H1 (cell line): ENCODE measurements around the gene THUMPD3. TPM values are rescaled to one million over a fixed set of nuclear protein-coding genes. Genes with fewer than 3 reads are reported as not detected.

Experiments
- CBX5 ChIP-seq: fragments of 300-800, 300-1000 bp; sonication (generic); IDR thresholded peaks from 2 replicates; pipeline ENCODE4 v1.7.1; 2016; ENCODE audit warnings: antibody characterized with exemption, low read length, low read depth
- GABPA ChIP-seq: IDR thresholded peaks from 2 replicates; pipeline ENCODE4 v1.6.1; 2011; ENCODE audit warnings: mild to moderate bottlenecking, low read length, moderate library complexity, borderline replicate concordance; ENCODE audit not compliant: insufficient read depth
- NRF1 ChIP-seq: IDR thresholded peaks from 2 replicates; pipeline ENCODE4 v1.6.1; 2011; ENCODE audit warnings: mild to moderate bottlenecking, low read depth, low read length, improper control_type of control experiment
- PHF8 ChIP-seq: fragments of 200-600 bp; sonication (generic); conservative IDR thresholded peaks from 2 replicates; pipeline ENCODE4 v1.7.1; 2012; ENCODE audit warnings: low read depth, mild to moderate bottlenecking, inconsistent platforms, low read length, moderate library complexity
- POU5F1 ChIP-seq: IDR thresholded peaks from 2 replicates; pipeline ENCODE4 v1.6.1; 2011; ENCODE audit warnings: low read depth, mild to moderate bottlenecking, low read length, moderate library complexity
- RFX5 ChIP-seq: IDR thresholded peaks from 2 replicates; pipeline ENCODE4 v1.6.1; 2011; ENCODE audit warnings: low read depth, low read length, improper control_type of control experiment, borderline replicate concordance
- RXRA ChIP-seq: IDR thresholded peaks from 2 replicates; pipeline ENCODE4 v1.6.1; 2011; ENCODE audit warnings: low read depth, mild to moderate bottlenecking, low read length, moderate library complexity; ENCODE audit not compliant: insufficient read depth
- SP1 ChIP-seq: IDR thresholded peaks from 2 replicates; pipeline ENCODE4 v1.6.1; 2011; ENCODE audit warnings: low read depth, low read length
- polyA plus RNA-seq, 7 experiments: library from polyadenylated mRNA; depleted of rRNA in 3 of 7; stranded (reverse) in 5 of 7; unstranded in 2 of 7; fragments of >200 nt in 5 of 7; fragments of 200-250 nt in 2 of 7; gene quantifications; 1 replicate in 5 of 7; 2 replicates in 1 of 7; 4 replicates in 1 of 7; pipeline versions ENCODE4 v1.2.1 to v1.2.3, GENCODE V29; 2011 to 2013; ENCODE audit warnings: missing spikeins in 2 of 7, mixed read lengths in 2 of 7
- total RNA-seq: library from RNA; stranded (reverse); fragmentation: NEBNext Ultra II Directional; extraction: Animal tissue kit (Norgen Biotek cat#: 25700); gene quantifications from 2 replicates; pipeline ENCODE4 v1.2.1, GENCODE V29; 2021
- TF ChIP-seq, protein P1 (sequence below): IDR thresholded peaks from 2 replicates; pipeline ENCODE4 v1.6.1; 2012; ENCODE audit warnings: low read length, inconsistent platforms

Gene THUMPD3
- total and polyA plus RNA-seq, 2 of the 8 experiments (the other 6 are each of a cell fraction or from before 2014, with no cell fraction given) = 26.7 to 68.9 TPM

GRCh38 chr3:9409981-9410854 lies 47.4 kb downstream of the THUMPD3 start (continued):
- TF ChIP-seq, protein P1, sequence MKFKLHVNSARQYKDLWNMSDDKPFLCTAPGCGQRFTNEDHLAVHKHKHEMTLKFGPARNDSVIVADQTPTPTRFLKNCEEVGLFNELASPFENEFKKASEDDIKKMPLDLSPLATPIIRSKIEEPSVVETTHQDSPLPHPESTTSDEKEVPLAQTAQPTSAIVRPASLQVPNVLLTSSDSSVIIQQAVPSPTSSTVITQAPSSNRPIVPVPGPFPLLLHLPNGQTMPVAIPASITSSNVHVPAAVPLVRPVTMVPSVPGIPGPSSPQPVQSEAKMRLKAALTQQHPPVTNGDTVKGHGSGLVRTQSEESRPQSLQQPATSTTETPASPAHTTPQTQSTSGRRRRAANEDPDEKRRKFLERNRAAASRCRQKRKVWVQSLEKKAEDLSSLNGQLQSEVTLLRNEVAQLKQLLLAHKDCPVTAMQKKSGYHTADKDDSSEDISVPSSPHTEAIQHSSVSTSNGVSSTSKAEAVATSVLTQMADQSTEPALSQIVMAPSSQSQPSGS = no peak
- TF ChIP-seq POU5F1 = no peak
- no peak for TF ChIP-seq RFX5
- no peak for TF ChIP-seq CBX5
- TF ChIP-seq GABPA = no peak
- TF ChIP-seq PHF8 = no peak
- no peak for TF ChIP-seq SP1
- no peak for TF ChIP-seq RXRA
- TF ChIP-seq NRF1 = no peak
